Left colon (tissue), 2 donors: ENCODE measurements around the gene NCSTN. TPM values are rescaled to one million over a fixed set of nuclear protein-coding genes. Genes with fewer than 3 reads are reported as not detected.

Experiments used
- ATAC-seq: fragments of 200-7000 bp; cut with Tn5 transposase; one replicate; pipeline ENCODE4 v1.9.1; 2020; ENCODE audit warnings: mild to moderate bottlenecking, moderate library complexity
- DNase-seq, 2 donors: peaks; one replicate each; pipeline ENCODE4 v3.0.0-alpha.2; 2020
- intact Hi-C, 2 donors: fragments of 100-400 bp; cut with DNase I in 1 of 2; cut with micrococcal nuclease in 1 of 2; formaldehyde crosslinking; loops; one replicate each; pipeline versions ENCODE4 v1.11.2 to v1.14.0; 2022; cut with DNase I, micrococcal nuclease
- long read RNA-seq: library from polyadenylated mRNA; unstranded; transcript quantifications from one replicate; pipeline ENCODE4 v2.0.0, GENCODE V29; 2021
- total RNA-seq, 2 donors: library from RNA; stranded (reverse); fragmentation: NEBNext Ultra II Directional; extraction: Animal tissue kit (Norgen Biotek cat#: 25700); gene quantifications; one replicate each; pipeline ENCODE4 v1.2.1, GENCODE V29; 2021
- donor health status: DM: no; HTN: no; CAD: no.
- donor health status: DM: yes; HTN: yes; CAD: no.

NCSTN gene
- 100 to 1,000 TPM in 1 of 2 donors, 10 to 100 TPM in 1; 89.5 to 109 TPM for total RNA-seq
- long read RNA-seq, transcript NCSTN-201 (17 exons, 2,936 nt) = major isoform, 19 of 33 reads
- long read RNA-seq, partial matches to known transcripts = 6 of 33 reads
- long read RNA-seq, other reads (novel, unspliced or antisense) = 6 of 33 reads

GRCh38 chr1:160342953-160343869, at the start of gene NCSTN, which contains the start of gene COPA:
NCSTN (plus strand) TSS chr1:160343383; CDS start chr1:160343397, 14 bp downstream.
COPA (minus strand) TSS chr1:160343250; CDS start chr1:160343170, 80 bp downstream.
- intact Hi-C loops = no loop called here
- peak; percentile 97 for ATAC-seq
- DNase-seq = peak; percentile 94

DNA sequence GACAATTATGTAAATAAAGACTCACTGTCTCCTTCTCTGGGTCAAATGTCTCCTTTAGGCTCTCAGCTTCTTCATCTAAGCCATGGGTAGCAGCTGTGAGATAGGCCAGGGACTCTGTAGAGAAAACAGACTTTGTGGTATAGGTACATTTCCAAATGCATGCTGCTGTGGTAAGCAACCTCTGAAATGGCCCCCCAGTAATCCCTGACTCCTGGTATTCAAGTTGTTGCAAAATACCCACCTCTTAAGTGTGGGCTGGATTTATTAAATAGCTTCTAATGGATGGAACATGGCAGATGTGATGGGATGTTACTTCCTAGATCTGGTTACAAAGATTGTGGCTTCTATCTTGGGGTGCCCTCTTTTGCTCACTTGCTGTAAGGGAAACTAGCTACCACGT, 47.1 kb upstream of the NCSTN start:
- intact Hi-C loops = loop anchor here in 1 of 2 donors (10.0 kb wide), 1 partner anchor 51 kb away; no protein-coding TSS in a partner anchor
- ATAC-seq (no peak), DNase-seq (no peak)

- DNase-seq (no peak), ATAC-seq (no peak)
- intact Hi-C loops = no loop called here
Observed at GRCh38 chr1:160300173-160300572, 43.0 kb upstream of the NCSTN start.

DNA sequence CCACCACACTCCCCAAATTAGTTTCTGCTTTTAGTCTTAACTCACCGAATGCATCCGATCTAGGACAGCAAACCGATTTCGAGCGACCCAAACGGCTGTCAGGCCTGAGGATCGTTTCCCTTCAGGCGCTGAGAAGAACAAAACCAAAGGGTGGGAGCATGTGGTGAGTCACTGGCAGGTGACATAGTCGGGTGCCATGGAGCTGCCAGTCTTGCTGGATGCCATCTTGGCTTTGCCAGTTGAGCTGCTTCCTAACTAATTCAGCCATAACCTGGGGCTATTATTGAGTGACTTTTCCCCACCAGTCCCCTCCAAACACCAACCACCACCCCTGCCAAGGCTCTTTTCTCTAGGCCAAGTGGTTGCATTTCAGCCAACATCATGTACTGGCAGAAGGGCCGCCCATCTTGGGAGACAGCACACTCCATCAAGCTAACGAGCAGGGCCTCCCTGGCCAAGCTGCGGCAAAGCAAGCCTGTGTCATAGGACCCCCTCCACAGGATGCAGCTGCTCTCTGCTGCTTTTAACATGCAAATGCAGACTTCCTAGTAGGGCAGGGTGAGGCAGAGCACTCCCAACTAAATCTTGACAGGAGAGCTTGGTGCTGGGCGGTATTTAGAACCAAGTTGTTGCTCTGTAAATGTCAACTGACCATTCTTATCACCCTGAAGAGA, 35.9 kb upstream of the NCSTN start:
- no peak for DNase-seq
- intact Hi-C loops = no loop called here
- ATAC-seq = no peak

DNA sequence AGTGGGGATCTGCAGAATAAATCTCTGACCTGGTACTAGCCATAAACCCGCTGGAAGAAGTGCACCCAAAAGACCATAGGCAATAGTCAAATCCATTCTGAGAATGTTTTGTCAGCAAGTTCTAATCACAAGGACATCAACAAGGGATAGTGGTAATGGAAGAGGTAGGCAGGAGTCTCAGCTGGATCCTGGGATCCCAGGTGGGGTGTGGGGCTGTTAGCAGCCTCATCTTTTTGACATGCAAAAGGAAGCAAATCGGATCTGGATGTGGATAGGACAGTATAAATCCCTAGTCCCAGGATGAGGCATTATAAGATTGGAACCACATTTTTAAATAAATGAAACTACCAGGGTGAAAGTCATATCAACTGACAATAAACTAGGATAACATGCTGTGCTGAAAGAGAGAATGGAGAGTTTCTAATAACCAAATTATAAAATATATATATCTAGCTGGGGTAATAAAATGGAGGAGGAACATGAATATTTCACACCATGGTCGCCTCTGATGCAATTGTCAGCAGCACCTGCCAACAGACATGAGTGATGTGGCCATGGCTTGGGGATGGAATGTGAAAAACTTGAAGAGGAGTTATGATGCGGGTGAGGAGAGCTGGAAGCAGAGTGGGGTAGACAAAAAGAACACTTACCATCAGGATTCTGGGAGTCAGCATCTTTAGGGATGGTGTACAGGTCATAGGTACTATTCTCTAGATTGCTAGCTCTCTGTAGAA, 34.6 kb upstream of the NCSTN start:
- ATAC-seq = no peak
- intact Hi-C loops = no loop called here

DNA sequence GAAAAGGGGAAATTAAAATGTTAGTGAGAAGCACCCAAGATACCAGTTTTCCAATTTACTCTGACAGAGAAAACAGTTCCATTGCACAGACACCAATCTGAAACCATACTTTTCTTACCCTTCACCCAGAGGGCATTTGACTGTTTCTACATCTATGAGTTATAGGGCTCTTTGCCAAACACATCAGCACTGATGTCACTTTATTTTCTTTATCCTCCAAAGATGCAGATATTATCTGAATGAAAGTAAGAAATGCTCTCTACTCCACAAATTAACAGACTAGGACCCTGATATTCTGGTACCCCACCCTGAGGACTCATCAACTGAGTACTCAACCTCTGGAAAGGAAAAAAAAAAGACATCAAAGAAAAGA, 34.0 kb upstream of the NCSTN start:
- DNase-seq (no peak), ATAC-seq (no peak)
- intact Hi-C loops = no loop called here

More for the DNA sequence above, 34.6 kb upstream of the NCSTN start:
- DNase-seq = no peak

DNA sequence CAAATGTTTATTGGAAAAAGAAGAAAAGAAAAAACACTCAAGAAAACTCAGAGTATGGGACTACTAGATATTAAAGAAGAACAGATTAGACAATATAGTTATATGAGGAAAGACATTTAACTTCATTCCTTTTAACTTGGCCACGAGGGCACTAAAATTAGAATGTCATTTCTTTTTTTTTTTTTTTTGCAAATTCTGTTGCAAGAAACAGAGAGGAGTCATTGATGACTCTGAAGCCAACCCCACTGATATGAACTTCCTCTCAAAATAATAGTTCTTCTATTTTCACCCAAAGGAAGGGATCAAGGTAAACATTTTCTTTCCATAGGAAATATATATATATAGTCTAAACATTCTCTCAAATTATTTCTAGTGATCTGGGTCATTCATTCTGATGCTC, 33.6 kb upstream of the NCSTN start:
- DNase-seq (no peak), ATAC-seq (no peak)
- intact Hi-C loops = no loop called here

DNA sequence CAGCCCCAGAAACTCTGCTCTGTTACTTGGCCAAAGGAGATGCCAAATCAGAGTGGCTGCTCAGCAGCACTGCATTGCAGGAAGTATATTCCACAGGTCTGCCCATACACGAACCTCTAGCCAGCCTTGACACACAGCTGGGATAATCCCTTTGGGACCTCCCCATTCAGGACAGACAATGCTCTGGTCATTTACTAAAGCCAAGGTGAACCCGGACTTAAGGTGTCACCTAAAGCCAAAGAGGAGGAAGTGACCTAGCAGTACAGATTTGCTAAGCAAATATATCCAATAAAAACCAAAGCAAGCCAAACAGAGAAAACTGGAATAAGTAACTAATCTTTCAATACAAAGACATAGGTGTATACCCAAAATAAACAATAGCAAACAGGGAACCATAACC, 27.8 kb upstream of the NCSTN start:
- DNase-seq (no peak), ATAC-seq (peak; percentile 32)
- intact Hi-C loops = no loop called here

- intact Hi-C loops = no loop called here
- no peak for DNase-seq
- no peak for ATAC-seq
Observed at GRCh38 chr1:160322831-160323230, 20.4 kb upstream of the NCSTN start.

- intact Hi-C loops = no loop called here
- no peak for DNase-seq
- ATAC-seq = no peak
Observed at GRCh38 chr1:160325252-160325651, 17.9 kb upstream of the NCSTN start.

GRCh38 chr1:160326418-160326817, 16.8 kb upstream of the NCSTN start:
- intact Hi-C loops = no loop called here
- ATAC-seq (no peak), DNase-seq (no peak)

DNA sequence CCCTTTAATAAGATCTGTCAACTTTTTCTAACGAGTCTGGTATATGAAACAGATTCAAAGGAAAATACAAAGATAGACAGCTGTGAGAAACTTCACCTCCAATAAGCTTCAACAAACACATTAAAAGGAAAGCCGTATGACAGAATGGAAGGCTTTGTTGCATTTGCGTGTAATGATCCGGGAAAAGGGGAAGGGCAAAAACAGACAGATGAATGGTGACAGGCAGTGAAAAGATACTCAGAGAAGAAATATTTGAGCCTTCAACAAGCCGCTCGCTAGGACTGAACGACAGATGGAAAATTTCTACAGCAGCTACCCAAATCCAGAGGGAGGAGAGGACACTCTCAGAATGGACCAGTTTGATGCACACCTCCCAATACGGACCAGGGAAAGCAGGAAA, 15.0 kb upstream of the NCSTN start:
- no peak for ATAC-seq
- no peak for DNase-seq
- intact Hi-C loops = no loop called here

DNA sequence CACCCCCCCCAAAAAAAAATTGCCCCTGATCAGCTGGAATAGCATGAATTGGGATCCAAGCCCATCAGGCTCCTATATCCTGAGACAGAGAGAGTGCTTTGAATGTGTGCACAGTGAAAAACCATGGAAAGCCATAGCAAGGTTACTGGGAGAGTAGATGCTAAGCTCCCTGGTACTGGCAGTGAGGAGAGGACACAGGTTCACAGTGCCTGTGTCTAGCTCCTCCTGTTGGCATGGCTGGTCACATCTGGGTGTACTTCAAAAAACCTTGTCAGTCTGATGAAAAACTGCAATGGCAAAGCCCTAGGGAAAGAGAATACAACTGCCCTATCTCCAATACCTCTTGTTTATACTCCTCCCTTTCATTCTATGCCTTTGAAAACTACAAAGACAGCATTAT, 13.1 kb upstream of the NCSTN start:
- DNase-seq (no peak), ATAC-seq (no peak)
- intact Hi-C loops = no loop called here

- intact Hi-C loops = no loop called here
- DNase-seq (no peak), ATAC-seq (no peak)
Observed at GRCh38 chr1:160332516-160332915, 10.7 kb upstream of the NCSTN start.

DNA sequence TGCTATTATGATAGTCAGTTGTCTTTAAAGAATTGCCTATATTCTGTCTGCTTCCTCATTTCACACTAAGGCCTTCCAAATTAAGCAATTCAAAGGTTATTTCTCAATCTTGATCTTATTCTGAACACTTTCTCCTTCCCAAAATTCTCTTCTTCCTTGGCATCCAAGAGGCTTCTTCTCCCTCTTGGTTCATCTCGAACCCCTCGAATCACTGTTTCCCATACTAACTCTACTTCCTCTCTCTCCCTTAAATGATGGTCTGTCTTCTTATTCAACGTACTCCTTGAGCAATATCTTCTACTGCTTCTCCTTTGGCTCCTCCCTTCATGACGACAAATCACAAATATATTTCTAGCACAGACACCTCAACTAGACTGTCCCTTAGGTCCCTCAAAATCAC, 4.6 kb upstream of the NCSTN start:
- DNase-seq (no peak), ATAC-seq (no peak)
- intact Hi-C loops = no loop called here

GRCh38 chr1:160340146-160340545, 3.0 kb upstream of the NCSTN start:
- DNase-seq (no peak), ATAC-seq (no peak)
- intact Hi-C loops = no loop called here

DNA sequence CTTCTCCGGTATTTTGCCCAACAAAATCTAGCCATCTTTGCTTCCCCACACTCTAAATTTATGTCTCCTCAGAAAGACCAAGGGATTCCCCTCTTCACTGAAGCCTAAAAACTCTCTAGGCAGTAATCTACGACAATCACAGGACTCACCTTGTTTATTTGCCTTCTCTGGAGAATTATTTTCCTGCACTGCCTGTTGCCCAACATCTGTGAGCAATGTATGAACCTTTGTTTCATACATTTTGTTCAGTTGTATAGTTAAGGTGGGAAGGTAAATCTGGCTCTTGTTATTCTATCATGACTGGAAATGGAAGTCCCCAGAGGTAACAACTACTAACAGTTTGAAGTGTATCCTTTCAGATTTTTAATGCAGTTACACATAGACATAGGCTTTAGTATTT, 2.3 kb upstream of the NCSTN start:
- ATAC-seq = no peak
- intact Hi-C loops = no loop called here
- DNase-seq = no peak

DNA sequence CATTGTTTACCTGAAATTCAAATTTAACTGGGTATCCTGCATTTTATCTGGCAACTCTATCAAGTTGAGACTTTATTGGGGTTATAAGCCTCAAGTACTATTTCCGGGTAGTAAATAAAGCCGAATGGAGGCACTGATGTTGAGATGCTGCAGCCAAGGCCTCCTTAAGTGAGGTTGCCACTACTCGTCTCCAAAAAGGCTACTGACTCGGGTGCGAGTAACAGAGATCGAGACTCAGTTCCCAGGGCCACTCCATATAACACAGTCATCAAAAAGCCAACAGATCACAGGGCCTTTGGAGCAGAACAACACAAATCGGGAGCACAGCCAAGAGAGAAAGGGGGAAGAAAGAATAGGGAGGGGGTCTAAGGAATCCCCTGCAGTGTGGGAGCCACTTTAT, 657 bp upstream of the NCSTN start:
- peak in 1 of 2 donors; percentile 15 for DNase-seq
- intact Hi-C loops = no loop called here
- peak; percentile 44 for ATAC-seq

DNA sequence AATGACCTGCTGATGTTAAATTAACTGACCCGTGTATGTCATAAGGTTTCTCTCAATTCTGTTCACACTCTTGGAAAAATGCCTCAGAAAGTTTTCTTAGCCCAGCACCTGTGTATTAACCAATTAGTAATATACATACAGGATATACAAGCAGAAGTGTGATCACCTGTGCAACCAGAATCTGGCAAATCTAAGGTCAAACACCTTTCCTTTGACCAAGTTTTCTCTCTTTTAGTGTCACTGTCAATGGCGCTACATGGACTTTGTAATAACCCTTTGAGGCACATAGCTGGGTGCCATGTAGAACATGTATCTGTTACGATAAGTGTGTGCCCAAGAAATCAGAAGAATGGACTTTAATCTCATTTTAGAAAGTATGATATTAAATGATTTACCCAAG, 1.1 kb downstream of the NCSTN start:
- DNase-seq (no peak), ATAC-seq (no peak)

More for the DNA sequence above, 1.1 kb downstream of the NCSTN start:
- intact Hi-C loops = no loop called here
